ENCODE measurements around the gene SIX2.

SIX2 gene

GRCh38 chr2:45000921-45001868 lies 8.1 kb downstream of the SIX2 start:
- DNase-seq: no peak

DNA sequence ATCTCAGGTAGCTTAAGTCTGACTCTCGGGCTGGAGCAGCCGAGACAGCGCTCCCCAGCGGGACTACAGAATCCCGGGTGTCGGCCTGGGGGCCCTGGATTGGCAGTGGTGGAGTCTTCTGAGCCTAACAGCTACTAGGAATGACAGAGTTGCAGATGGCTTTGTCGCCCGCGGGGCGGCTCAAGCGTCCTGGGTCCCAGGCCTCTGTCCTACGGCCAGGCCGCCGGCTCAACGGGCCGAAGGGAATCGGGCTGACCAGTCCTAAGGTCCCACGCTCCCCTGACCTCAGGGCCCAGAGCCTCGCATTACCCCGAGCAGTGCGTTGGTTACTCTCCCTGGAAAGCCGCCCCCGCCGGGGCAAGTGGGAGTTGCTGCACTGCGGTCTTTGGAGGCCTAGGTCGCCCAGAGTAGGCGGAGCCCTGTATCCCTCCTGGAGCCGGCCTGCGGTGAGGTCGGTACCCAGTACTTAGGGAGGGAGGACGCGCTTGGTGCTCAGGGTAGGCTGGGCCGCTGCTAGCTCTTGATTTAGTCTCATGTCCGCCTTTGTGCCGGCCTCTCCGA lies 8.8 kb downstream of the SIX2 start:
- DNase-seq: no peak

- no peak for DNase-seq
Observed at GRCh38 chr2:44999540-44999939, 9.7 kb downstream of the SIX2 start.

DNA sequence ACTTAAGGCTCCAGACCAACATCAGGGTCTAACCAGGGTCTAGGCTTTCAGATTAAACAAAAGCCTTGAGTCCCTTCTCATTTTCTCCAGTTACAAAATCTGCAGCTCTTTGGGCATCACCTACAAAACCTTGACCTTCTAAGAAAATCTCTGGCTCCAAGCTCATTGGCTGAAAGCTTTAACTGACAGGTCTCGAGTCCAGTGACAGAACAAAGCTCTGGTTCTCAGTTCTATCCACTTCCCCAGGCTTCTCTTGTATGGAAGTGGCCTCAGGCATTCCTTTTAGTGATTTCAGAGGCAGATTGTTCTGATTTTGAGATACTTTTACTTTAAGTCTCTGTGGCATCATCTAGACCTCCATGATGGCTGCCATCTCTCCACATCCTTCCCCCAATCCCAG lies 11.3 kb downstream of the SIX2 start:
- DNase-seq: no peak

DNA sequence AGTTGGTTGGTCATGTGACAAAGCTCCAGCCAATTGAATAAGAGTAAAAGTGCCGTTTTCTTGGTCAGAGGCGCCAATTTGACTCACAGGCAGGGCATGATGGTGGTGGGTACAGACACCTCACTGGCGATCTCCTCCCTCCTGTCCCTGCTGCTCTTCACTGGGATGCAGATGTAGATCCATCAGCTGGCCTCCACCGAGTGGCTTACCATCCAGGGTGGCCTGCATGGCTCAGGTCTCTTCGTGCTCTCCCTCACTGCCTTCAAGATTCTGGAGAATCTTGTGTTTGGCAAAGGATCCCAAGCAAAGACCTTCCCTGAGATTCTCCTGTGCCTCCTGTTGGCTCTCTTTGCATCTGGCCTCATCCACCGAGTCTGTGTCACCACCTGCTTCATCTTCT lies 12.9 kb downstream of the SIX2 start:
- no peak for DNase-seq

DNA sequence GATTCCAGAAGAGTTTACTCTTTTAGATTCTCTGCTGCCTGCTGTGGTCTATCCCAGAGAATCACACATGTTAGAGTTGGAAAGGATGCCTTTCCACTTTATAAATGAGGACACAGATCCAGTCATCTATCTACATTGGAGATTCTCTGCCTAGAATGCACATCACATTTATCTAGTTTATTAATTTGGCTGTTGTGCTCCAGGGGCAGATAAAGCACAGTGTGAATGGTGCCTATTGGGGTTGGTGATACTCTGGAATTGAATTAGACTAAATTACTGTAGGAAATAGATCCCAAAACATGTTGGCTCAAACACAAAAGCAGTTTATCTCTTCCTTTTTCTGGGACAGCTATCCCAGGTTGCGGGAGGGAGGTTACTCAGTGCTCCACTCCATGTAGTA lies 14.9 kb downstream of the SIX2 start:
- no peak for DNase-seq

GRCh38 chr2:44989176-44989575 lies 20.1 kb downstream of the SIX2 start:
- no peak for DNase-seq

- DNase-seq: no peak
Observed at GRCh38 chr2:44983836-44984604, 25.2 kb downstream of the SIX2 start.

DNA sequence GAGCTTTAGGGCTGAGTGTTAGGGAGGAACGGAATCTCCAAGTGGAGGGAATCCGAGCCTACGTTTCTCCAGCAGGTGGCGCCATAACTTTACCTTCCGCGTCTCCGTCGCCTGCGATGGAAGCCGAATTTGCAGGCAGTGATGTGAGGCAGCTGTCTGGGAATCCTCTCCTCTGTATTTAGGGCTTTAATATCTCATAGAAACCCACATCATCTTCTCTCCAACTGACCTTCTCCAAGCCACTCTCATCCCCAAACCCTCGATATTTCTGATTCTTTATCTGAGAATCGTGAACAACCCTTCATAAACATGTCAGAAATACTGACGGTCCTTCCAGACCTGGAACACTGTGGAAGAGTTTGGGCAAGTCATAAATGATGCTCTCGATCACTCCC lies 27.5 kb downstream of the SIX2 start:
- DNase-seq: peak; percentile 41

DNA sequence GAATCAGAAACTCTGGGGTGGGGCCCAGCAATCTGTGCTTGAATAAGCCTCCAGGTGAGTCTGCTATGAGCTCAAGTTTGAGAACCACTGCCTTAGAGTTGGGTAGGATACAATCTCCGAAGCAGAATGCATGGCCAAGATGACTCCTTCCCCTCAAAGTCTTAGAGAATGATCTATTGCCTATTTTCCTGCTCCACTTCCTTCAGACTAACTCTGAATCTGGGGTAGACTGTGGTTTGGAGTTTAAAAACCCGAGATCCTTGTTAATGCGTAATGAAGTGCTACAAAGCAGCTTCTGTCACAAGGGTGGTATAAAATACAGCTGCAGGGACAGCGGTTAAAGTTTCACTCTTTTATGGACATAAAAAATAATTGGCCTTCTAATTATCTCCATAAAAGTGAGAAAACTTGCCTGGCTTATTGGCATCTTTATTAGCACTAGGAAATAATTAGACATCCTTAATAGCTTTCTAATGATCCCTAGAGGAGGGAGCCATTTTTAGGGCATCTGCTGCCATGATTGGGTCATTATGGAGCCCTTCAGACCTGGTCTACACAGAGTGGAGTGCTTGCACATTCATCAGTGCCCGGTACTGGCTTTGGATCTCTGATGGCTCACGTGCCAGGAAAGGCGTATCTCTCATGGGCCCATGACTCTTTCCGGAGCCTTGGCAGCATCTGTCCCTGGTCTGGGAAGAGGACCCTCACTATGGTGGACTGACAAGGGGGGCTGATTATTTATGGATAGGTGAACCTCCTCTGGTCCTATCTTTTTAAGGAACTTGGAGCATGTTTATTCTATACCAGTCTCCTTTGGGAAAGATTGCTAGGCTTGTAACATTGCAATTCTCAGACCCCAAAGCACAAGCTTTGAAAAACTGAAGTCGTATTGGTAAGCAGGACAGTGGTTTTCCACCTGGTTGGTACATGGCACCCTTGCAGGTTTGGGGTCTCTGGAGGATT lies 28.2 kb downstream of the SIX2 start:
- DNase-seq: no peak

GRCh38 chr2:44979581-44979980 lies 29.7 kb downstream of the SIX2 start:
- DNase-seq: no peak

DNA sequence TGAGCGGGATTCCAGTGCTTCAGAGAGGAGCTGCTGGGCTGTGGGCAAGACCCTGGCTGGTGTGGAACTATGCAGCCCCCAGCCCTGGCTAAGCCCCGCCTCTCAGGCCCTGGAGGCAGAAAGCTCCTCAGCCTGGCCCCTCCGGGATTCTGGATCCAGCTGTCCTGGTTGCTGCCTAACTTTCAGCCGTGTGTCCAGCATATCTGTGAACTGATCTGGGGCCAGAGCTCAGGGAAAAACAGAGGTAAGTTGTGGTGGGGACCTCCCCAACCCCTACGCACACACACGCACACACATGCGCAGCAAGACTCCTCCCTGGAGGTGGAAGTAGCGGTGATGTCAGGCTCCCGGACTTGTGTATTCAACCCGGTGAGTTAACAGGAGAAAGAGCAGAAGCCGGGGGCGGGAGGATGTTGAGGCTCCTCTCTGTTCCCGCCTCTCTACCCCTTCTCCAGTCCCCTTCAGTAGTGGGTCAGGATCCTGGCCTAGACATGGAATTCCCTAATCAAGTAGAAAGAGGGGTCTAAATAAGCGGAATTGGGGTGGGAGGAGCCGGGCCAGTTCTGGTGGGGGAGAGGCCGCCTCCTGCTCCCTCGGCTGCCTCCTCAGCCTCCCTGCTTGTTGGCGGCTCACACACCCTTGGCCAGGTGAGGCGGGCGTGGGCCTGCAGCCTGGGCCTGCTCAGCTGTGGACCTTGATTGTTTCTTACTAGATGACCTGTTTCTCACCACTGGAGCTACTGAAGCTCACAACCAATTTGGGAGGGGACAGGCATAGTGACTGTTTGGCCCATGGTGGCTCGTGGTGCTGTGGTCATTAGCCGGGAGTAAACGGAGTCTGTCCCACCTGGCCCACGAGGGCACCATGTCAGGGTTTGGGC lies 33.4 kb downstream of the SIX2 start:
- no peak for DNase-seq

DNA sequence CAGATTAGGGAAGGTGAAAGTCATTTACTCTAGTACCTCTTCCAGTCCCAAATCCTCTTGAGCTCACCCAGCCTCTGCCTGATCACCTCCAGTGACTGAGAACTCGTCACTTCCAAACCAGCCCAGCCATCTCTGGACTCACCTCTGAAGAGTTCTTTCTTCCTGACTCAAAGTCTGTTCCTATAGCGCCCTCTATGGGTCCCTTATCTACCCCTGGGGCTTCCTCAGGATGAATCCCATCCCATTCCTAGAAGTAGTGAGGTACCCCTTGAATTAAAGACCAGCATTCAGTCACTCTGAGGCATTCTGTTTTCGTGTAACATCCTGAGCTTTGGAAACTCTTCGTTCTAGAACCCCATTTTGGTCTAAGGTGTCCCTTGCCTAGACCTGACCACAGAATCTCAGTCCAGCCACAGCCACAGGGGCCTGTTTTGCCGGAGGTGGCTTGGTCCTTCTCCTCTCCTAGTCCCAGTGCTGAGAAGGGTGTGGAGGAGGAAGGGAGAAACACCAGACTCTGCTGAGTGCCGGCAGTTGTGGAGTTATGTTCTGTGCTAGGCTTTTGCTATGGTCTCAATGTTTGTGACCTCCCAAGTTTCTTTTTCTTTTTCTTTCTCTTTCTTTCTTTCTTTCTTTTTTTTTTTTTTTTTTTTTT lies 35.1 kb downstream of the SIX2 start:
- no peak for DNase-seq

- DNase-seq: no peak
Observed at GRCh38 chr2:44972771-44973535, 36.3 kb downstream of the SIX2 start.

GRCh38 chr2:44970846-44971450 lies 38.3 kb downstream of the SIX2 start:
- DNase-seq: no peak

DNA sequence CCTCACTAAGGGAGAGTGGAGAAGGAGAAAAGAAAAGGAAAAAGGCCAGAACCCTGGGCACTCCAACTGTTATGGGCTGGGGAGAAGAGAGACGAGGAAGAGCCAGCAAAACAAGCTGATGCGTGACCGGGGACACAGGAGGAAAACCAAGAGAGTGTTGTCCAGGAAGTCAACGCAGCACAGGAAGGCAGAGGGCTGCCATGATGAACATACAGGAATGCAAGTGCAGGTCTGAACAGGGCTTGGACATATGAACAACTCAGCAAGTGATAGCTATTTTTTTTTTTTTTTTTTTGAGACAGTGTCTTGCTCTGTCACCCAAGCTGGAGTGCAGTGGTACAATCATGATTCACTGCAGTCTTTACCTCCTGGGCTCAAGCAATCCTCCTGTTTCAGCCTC lies 39.3 kb downstream of the SIX2 start:
- no peak for DNase-seq

DNA sequence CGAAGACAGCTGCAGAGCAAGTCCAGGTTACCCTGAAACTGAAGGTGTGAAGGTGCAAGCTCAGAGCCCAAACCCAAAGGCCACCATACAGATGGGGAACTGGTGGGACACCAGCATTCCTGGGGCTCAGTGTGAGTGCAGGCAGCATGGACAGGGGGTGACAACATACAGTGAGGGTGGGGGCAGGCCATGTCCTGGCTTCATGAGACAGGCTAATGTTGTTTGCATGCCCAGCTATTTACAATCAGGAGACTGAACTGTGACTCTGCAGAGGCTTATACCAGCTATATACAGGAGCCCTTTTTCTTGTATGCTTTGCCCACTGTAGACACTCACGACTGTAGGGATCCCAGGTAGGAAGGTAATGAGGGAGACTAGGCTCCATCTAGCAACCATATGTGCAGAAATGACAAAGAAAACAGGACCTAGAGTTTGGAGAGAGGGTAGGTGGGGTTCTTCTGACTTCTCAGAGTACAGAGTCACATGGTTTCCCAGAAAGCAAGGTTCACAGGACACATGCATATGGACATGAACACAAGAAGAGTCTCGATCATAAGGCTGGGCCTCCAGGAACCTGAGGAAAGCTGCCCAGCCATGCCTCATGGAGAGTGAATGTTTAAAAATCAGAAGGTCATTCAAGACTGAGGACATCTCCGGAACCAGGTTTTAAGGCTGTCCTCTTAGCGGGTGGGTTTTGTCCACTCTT lies 41.4 kb downstream of the SIX2 start:
- no peak for DNase-seq

GRCh38 chr2:44967056-44967455 lies 42.2 kb downstream of the SIX2 start:
- no peak for DNase-seq

- DNase-seq: no peak
Observed at GRCh38 chr2:44965684-44966083, 43.6 kb downstream of the SIX2 start.
